Common myeloid progenitor, CD34-positive (primary cell): Measurements from ENCODE around the gene P2RX2.
A peak's percentile ranks its signal among the peaks of the same experiment; 100 is the strongest.

Experiments
- CTCF ChIA-PET: fragments of 350-600 bp; sonication (Branson Sonifier 250); formaldehyde crosslinking; loops from one replicate; lab custom pipeline; 2021; ENCODE audit warnings: antibody characterized with exemption; lab: Charles Lee
- POLR2A ChIA-PET: fragments of 350-600 bp; sonication (Branson Sonifier 250); formaldehyde crosslinking; loops from one replicate; lab custom pipeline; 2021; ENCODE audit warnings: antibody characterized with exemption; lab: Charles Lee
- DNase-seq, 3 donors: peaks; one replicate each; pipeline versions ENCODE4 v3.0.0 to v3.0.0-alpha.2; 2013
- H3K27ac ChIP-seq, 2 experiments: 1 replicate in 1 of 2; 2 replicates in 1 of 2; pipeline ENCODE4 v1.7.0; 2013; ENCODE audit warnings: inconsistent platforms in 2 of 2, low read length in 2 of 2, mild to moderate bottlenecking in 2 of 2, low read depth in 1 of 2, moderate library complexity in 1 of 2; ENCODE audit not compliant: severe bottlenecking in 2 of 2, insufficient read depth in 1 of 2, poor library complexity in 1 of 2
- H3K27me3 ChIP-seq, 5 experiments: replicated peaks in 2 of 5; 1 replicate in 3 of 5; 2 replicates in 2 of 5; pipeline versions ENCODE4 v1.6.1 to v1.7.0; 2013; ENCODE audit warnings: low read length in 4 of 5, mild to moderate bottlenecking in 2 of 5, moderate library complexity in 2 of 5, inconsistent platforms in 1 of 5; ENCODE audit not compliant: insufficient read depth in 5 of 5, control insufficient read depth in 4 of 5
- H3K36me3 ChIP-seq, 4 experiments: 1 replicate in 2 of 4; 2 replicates in 2 of 4; pipeline versions ENCODE4 v1.6.1 to v1.7.0; 2013; ENCODE audit warnings: low read length in 3 of 4, control low read depth in 1 of 4, mild to moderate bottlenecking in 1 of 4; ENCODE audit not compliant: control insufficient read depth in 4 of 4, insufficient read depth in 4 of 4
- H3K4me1 ChIP-seq, 4 experiments: 1 replicate in 3 of 4; 2 replicates in 1 of 4; pipeline versions ENCODE4 v1.6.1 to v1.7.1; 2013; ENCODE audit warnings: low read length in 3 of 4, mild to moderate bottlenecking in 3 of 4, control low read depth in 1 of 4, inconsistent platforms in 1 of 4, moderate library complexity in 1 of 4; ENCODE audit not compliant: control insufficient read depth in 4 of 4, insufficient read depth in 4 of 4; ENCODE audit errors: control extremely low read depth in 1 of 4
- H3K4me3 ChIP-seq, 7 experiments: 1 replicate in 4 of 7; 2 replicates in 3 of 7; pipeline versions ENCODE4 v1.5.1 to v1.7.0; 2013; ENCODE audit warnings: mild to moderate bottlenecking in 7 of 7, low read length in 6 of 7, moderate library complexity in 6 of 7, inconsistent platforms in 2 of 7, low read depth in 2 of 7, control low read depth in 1 of 7; ENCODE audit not compliant: insufficient read depth in 4 of 7, control insufficient read depth in 1 of 7; ENCODE audit errors: extremely low read depth in 1 of 7
- H3K9me3 ChIP-seq, 5 experiments: 1 replicate in 4 of 5; 2 replicates in 1 of 5; pipeline versions ENCODE4 v1.6.1 to v1.7.1; 2013; ENCODE audit warnings: low read length in 4 of 5, mild to moderate bottlenecking in 2 of 5, inconsistent platforms in 1 of 5, low read depth in 1 of 5, moderate library complexity in 1 of 5; ENCODE audit not compliant: control insufficient read depth in 4 of 5, insufficient read depth in 2 of 5; ENCODE audit errors: control extremely low read depth in 1 of 5
- WGBS: methylation state at CpG from one replicate; pipeline ENCODE4 v1.1.5; 2013; ENCODE audit not compliant: insufficient coverage; 5-methylcytosine and 5-hydroxymethylcytosine counted together

The P2RX2 gene

GRCh38 chr12:132651444-132652100 is 33.0 kb downstream of the P2RX2 start:
- Histone ChIP-seq H3K4me3 (no peak overlapping the region), H3K27ac (peak overlapping the region in 1 of 2 experiments; percentile 9), H3K4me1 (no peaks in the 10 kb centered on the region), H3K27me3 (no peaks in the 10 kb centered on the region), H3K36me3 (peaks cover 21 to 91% (median 50%) of the 10 kb centered on the region in 4 experiments), H3K9me3 (no peaks in the 10 kb centered on the region)
- ChIA-PET POLR2A (no interaction called here), CTCF (interaction anchor here (1.5 kb wide), 1 partner anchor 10 kb away, joined by 4 read pairs; no protein-coding TSS in a partner anchor)
- DNase-seq = no peak
- WGBS = 95% methylated on average over 6 of the region's 9 CpGs

GRCh38 chr12:132653567-132654290 is 35.2 kb downstream of the P2RX2 start:
- no peak overlapping the region for H3K4me3 ChIP-seq
- no peaks in the 10 kb centered on the region for H3K9me3 ChIP-seq
- H3K27me3 ChIP-seq = no peaks in the 10 kb centered on the region
- peaks cover 9 to 21% (median 18%) of the 10 kb centered on the region in 4 experiments for H3K4me1 ChIP-seq
- DNase-seq = no peak
- H3K27ac ChIP-seq = peak overlapping the region in 1 of 2 experiments; percentile 30
- peaks cover 11 to 88% (median 43%) of the 10 kb centered on the region in 4 experiments for H3K36me3 ChIP-seq
- ChIA-PET CTCF (interaction anchor here (4.3 kb wide), 1 partner anchor 14 kb away, joined by 29 read pairs; no protein-coding TSS in a partner anchor), POLR2A (no interaction called here)
- WGBS = 87% methylated on average over 3 of the region's 7 CpGs

GRCh38 chr12:132657004-132657727 is 38.6 kb downstream of the P2RX2 start:
- Histone ChIP-seq H3K9me3 (no peaks in the 10 kb centered on the region), H3K4me1 (peaks cover 12 to 56% (median 52%) of the 10 kb centered on the region in 4 experiments), H3K4me3 (peak overlapping the region in 1 of 7 experiments; percentile 30), H3K27ac (peak overlapping the region; percentile 85), H3K27me3 (no peaks in the 10 kb centered on the region), H3K36me3 (peaks cover 2 to 89% (median 35%) of the 10 kb centered on the region in 4 experiments)
- DNase-seq = peak in 1 of 3 donors; percentile 37
- 95% methylated on average over 12 of the region's 12 CpGs for WGBS
- ChIA-PET POLR2A (interaction anchor here (0.6 kb wide), 1 partner anchor 25 kb away, joined by 3 read pairs; no protein-coding TSS in a partner anchor), CTCF (interaction anchor here (0.7 to 4.3 kb wide), 5 partner anchors 9 to 18 kb away, joined by 3 to 29 read pairs (median 4); no protein-coding TSS in a partner anchor)

GRCh38 chr12:132658149-132658894 is 39.7 kb downstream of the P2RX2 start:
- no peaks in the 10 kb centered on the region for H3K9me3 ChIP-seq
- DNase-seq = peak; percentile 87 to 100 (median 98)
- WGBS = 61% methylated on average over 32 of the region's 32 CpGs
- peak overlapping the region; percentile 85 for H3K27ac ChIP-seq
- H3K36me3 ChIP-seq = peaks cover 0 to 91% (median 31%) of the 10 kb centered on the region in 4 experiments
- CTCF ChIA-PET = interaction anchor here (0.7 to 4.3 kb wide), 5 partner anchors 10 to 29 kb away, joined by 3 to 29 read pairs (median 4); no protein-coding TSS in a partner anchor
- POLR2A ChIA-PET = interaction anchor here (0.6 kb wide), 1 partner anchor 228 kb away, joined by 3 read pairs; no protein-coding TSS in a partner anchor
- no peak overlapping the region for H3K4me3 ChIP-seq
- peaks cover 12 to 67% (median 64%) of the 10 kb centered on the region in 4 experiments for H3K4me1 ChIP-seq
- no peaks in the 10 kb centered on the region for H3K27me3 ChIP-seq

- WGBS = over 99% methylated on average over 16 of the region's 16 CpGs
- peak overlapping the region; percentile 85 for H3K27ac ChIP-seq
- peaks cover 0 to 89% (median 30%) of the 10 kb centered on the region in 4 experiments for H3K36me3 ChIP-seq
- H3K27me3 ChIP-seq = no peaks in the 10 kb centered on the region
- DNase-seq = no peak
- peaks cover 12 to 75% (median 72%) of the 10 kb centered on the region in 4 experiments for H3K4me1 ChIP-seq
- ChIA-PET POLR2A (interaction anchor here (0.6 kb wide), 1 partner anchor 229 kb away, joined by 3 read pairs; no protein-coding TSS in a partner anchor), CTCF (interaction anchor here (1.7 kb wide), 1 partner anchor 30 kb away, joined by 4 read pairs; no protein-coding TSS in a partner anchor)
- H3K9me3 ChIP-seq = no peaks in the 10 kb centered on the region
- peak overlapping the region in 1 of 7 experiments; percentile 20 for H3K4me3 ChIP-seq
Observed at GRCh38 chr12:132659146-132659545, 40.6 kb downstream of the P2RX2 start.

GRCh38 chr12:132660052-132660451 is 41.5 kb downstream of the P2RX2 start:
- peak overlapping the region in 2 of 7 experiments; percentile 1 to 19 for H3K4me3 ChIP-seq
- H3K27ac ChIP-seq = peak overlapping the region; percentile 85
- peak in 2 of 3 donors; percentile 67 to 74 for DNase-seq
- 27% methylated on average over 4 of the region's 5 CpGs for WGBS
- peaks cover 13 to 84% (median 81%) of the 10 kb centered on the region in 4 experiments for H3K4me1 ChIP-seq
- H3K36me3 ChIP-seq = peaks cover 0 to 90% (median 24%) of the 10 kb centered on the region in 4 experiments
- H3K9me3 ChIP-seq = no peaks in the 10 kb centered on the region
- CTCF ChIA-PET = interaction anchor here (0.9 kb wide), 1 partner anchor 21 kb away, joined by 3 read pairs; no protein-coding TSS in a partner anchor
- H3K27me3 ChIP-seq = no peaks in the 10 kb centered on the region
- POLR2A ChIA-PET = no interaction called here
